T1000 (cell line): ENCODE data around the gene ME3.

ENCODE experiments used
- DNase-seq: peaks from one replicate; lab custom pipeline; 2025; ENCODE audit warnings: mixed read lengths; lab: John Stamatoyannopoulos, UW

ME3 gene

GRCh38 chr11:86460461-86461385, 211.7 kb downstream of the ME3 start:
- no peak for DNase-seq

GRCh38 chr11:86459682-86460460, 212.5 kb downstream of the ME3 start:
- DNase-seq, result peak; percentile 70

- DNase-seq, result no peak
Observed at GRCh38 chr11:86459002-86459385, 213.4 kb downstream of the ME3 start.

- no peak for DNase-seq
Observed at GRCh38 chr11:86458294-86459001, 214.0 kb downstream of the ME3 start.

GRCh38 chr11:86456075-86456939, 216.1 kb downstream of the ME3 start:
- DNase-seq, result peak; percentile 45

- DNase-seq, result no peak
Observed at GRCh38 chr11:86453290-86454030, 219.0 kb downstream of the ME3 start.

- DNase-seq, result no peak
Observed at GRCh38 chr11:86449993-86450629, 222.3 kb downstream of the ME3 start.

GRCh38 chr11:86447763-86448480, 224.5 kb downstream of the ME3 start:
- DNase-seq, result no peak

GRCh38 chr11:86446924-86447285, 225.5 kb downstream of the ME3 start:
- DNase-seq, result no peak

GRCh38 chr11:86446163-86446923, 226.1 kb downstream of the ME3 start:
- no peak for DNase-seq

GRCh38 chr11:86444981-86445380, 227.4 kb downstream of the ME3 start:
- DNase-seq, result no peak

GRCh38 chr11:86443415-86443814, 229.0 kb downstream of the ME3 start:
- no peak for DNase-seq

- DNase-seq, result no peak
Observed at GRCh38 chr11:86442827-86443226, 229.6 kb downstream of the ME3 start.

GRCh38 chr11:86442420-86442819, 230.0 kb downstream of the ME3 start:
- DNase-seq, result no peak

GRCh38 chr11:86440843-86441242, 231.6 kb downstream of the ME3 start:
- DNase-seq, result no peak

- no peak for DNase-seq
Observed at GRCh38 chr11:86440305-86440716, 232.1 kb downstream of the ME3 start.

- no peak for DNase-seq
Observed at GRCh38 chr11:86438685-86439084, 233.7 kb downstream of the ME3 start.

GRCh38 chr11:86435711-86436110, 236.7 kb downstream of the ME3 start:
- no peak for DNase-seq
